ENCODE results near the gene ATRAID. TPM values are rescaled to one million over a fixed set of nuclear protein-coding genes. Genes with fewer than 3 reads are reported as not detected.

ATRAID gene
- total RNA-seq, 4 donors from 2014 or later, result 88.3 to 121 (median 101) TPM

DNA sequence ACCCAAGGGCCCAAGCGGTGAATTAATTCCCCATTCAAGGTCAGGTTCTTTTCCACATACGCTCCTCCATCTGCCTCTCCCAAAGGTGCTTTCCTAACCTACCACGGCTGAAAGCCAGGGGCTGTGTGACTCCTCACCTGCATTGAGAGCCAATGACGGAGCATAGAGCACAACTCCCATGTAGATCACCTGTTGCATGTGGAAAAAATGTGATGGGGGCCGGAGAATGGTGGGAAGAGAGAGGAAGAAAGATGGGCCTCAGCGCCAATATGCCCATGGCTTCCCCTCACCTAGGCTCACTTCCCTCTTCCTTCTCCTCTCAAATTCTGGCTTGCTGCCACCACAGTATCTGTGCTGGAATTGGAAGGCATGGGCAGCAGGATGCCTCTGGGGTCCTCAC lies 5.5 kb upstream of the ATRAID start:
- DNase-seq, result no peak
- Histone ChIP-seq H3K9me3 (no peaks in the 10 kb centered on the region), H3K4me3 (no peak overlapping the region), H3K27me3 (no peaks in the 10 kb centered on the region), H3K4me1 (peaks cover 0 to 8% (median 2%) of the 10 kb centered on the region in 4 donors), H3K27ac (no peak overlapping the region), H3K36me3 (peaks cover 0 to 62% (median 0%) of the 10 kb centered on the region in 3 donors)
- no peak for TF ChIP-seq POLR2A (IDR thresholded peaks at IDR 0.05)
- TF ChIP-seq, protein P1, sequence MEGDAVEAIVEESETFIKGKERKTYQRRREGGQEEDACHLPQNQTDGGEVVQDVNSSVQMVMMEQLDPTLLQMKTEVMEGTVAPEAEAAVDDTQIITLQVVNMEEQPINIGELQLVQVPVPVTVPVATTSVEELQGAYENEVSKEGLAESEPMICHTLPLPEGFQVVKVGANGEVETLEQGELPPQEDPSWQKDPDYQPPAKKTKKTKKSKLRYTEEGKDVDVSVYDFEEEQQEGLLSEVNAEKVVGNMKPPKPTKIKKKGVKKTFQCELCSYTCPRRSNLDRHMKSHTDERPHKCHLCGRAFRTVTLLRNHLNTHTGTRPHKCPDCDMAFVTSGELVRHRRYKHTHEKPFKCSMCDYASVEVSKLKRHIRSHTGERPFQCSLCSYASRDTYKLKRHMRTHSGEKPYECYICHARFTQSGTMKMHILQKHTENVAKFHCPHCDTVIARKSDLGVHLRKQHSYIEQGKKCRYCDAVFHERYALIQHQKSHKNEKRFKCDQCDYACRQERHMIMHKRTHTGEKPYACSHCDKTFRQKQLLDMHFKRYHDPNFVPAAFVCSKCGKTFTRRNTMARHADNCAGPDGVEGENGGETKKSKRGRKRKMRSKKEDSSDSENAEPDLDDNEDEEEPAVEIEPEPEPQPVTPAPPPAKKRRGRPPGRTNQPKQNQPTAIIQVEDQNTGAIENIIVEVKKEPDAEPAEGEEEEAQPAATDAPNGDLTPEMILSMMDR (IDR thresholded peaks at IDR 0.05), result no peak

DNA sequence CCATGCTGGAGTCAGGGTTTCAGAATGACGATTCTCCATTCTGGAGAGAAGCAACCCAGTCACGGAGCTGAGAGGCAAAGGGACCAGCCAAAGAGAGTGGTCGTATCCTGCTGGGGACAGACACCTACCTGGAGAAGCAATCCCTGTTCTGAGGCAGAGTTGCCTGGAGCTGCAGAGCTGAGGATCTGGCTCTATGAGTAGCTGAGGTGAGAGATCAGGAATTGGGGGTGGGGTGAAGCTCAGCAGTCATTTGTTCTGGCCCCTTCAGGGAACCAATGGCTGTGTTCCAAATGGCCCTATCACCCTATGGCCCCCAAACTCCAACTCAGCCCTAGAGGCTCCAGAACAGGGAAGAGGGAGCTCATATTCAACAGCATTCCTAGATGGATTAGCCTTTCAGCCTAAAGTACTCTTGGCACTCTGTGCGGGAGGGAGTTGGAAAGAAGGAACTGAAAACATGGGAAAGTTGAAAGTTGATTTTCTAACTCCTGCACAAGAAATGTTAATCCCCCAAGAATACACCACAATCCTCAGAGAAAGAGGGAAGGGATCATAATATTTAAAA lies 3.3 kb upstream of the ATRAID start:
- Histone ChIP-seq H3K4me3 (no peak overlapping the region), H3K4me1 (peaks cover 0 to 16% (median 6%) of the 10 kb centered on the region in 4 donors), H3K36me3 (peaks cover 0 to 47% (median 0%) of the 10 kb centered on the region in 3 donors), H3K27ac (no peak overlapping the region), H3K27me3 (no peaks in the 10 kb centered on the region), H3K9me3 (no peaks in the 10 kb centered on the region)
- TF ChIP-seq POLR2A (IDR thresholded peaks at IDR 0.05), result no peak
- TF ChIP-seq, protein P1 (IDR thresholded peaks at IDR 0.05), result no peak
- peak in 1 of 3 donors; percentile 8 for DNase-seq

GRCh38 chr2:27209621-27210401 lies 2.0 kb upstream of the ATRAID start:
- peaks cover 0 to 20% (median 6%) of the 10 kb centered on the region in 4 donors for H3K4me1 ChIP-seq
- TF ChIP-seq POLR2A (IDR thresholded peaks at IDR 0.05), result no peak
- TF ChIP-seq, protein P1 (IDR thresholded peaks at IDR 0.05), result peak in 2 of 6 experiments; percentile 36 to 40
- peak overlapping the region in 1 of 4 donors; percentile 10 for H3K4me3 ChIP-seq
- no peaks in the 10 kb centered on the region for H3K9me3 ChIP-seq
- peaks cover 0 to 34% (median 0%) of the 10 kb centered on the region in 3 donors for H3K36me3 ChIP-seq
- peak in 1 of 3 donors; percentile 55 for DNase-seq
- no peaks in the 10 kb centered on the region for H3K27me3 ChIP-seq
- peak overlapping the region in 2 of 4 donors; percentile 30 to 76 for H3K27ac ChIP-seq

- Histone ChIP-seq H3K27me3 (no peaks in the 10 kb centered on the region), H3K4me3 (peak overlapping the region; percentile 63 to 88 (median 82)), H3K27ac (peak overlapping the region; percentile 95 to 98 (median 96)), H3K9me3 (no peaks in the 10 kb centered on the region), H3K4me1 (peaks cover 0 to 20% (median 6%) of the 10 kb centered on the region in 4 donors), H3K36me3 (peaks cover 0 to 20% (median 0%) of the 10 kb centered on the region in 3 donors)
- DNase-seq, result peak in 2 of 3 donors; percentile 44 to 91
- TF ChIP-seq POLR2A (IDR thresholded peaks at IDR 0.05), result no peak
- TF ChIP-seq, protein P1 (IDR thresholded peaks at IDR 0.05), result no peak
Observed at GRCh38 chr2:27211241-27211942, 449 bp upstream of the ATRAID start.

DNA sequence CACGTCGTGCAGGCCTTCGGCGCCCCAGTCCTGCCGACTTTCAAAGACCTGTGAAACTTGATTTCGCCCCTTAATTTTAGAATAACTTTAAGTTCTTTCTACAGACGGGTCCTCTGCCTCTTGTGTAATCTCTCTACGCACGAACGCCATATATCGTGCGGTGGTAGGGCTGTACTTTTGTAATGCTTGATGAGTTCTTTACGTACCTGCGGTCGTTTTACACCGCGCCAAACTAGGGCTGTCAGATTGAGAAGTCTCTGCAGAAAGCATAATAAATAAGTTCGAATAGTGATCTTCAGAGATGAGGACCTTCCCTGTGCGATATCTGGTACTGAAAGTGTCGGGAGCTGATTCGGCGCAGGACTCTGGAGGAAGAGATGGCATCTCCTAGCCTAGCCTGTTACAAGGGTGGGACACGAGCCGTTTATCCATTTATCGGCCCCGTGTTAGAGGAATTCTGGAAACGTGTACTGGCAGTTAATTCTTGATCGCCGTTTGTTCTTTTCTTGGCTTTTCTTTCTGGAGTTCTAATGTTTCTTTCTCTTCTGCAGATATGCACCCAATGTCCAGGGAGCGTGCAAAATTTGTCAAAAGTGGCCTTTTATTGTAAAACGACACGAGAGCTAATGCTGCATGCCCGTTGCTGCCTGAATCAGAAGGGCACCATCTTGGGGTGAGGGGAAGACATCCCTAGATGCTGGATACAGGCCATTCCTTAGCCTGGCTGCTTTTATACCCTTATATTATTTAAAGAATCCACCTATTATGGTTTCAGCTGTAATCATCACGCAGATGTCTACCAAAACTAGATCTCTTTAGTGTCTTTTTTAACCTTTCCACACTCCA lies 1.0 kb downstream of the ATRAID start:
- TF ChIP-seq, protein P1 (IDR thresholded peaks at IDR 0.05), result no peak
- no peak for TF ChIP-seq POLR2A (IDR thresholded peaks at IDR 0.05)
- H3K36me3 ChIP-seq, result peaks cover 0 to 5% (median 0%) of the 10 kb centered on the region in 3 donors
- H3K4me1 ChIP-seq, result peaks cover 0 to 28% (median 7%) of the 10 kb centered on the region in 4 donors
- peak overlapping the region; percentile 63 to 88 (median 82) for H3K4me3 ChIP-seq
- DNase-seq, result peak in 1 of 3 donors; percentile 37
- H3K9me3 ChIP-seq, result no peaks in the 10 kb centered on the region
- no peaks in the 10 kb centered on the region for H3K27me3 ChIP-seq
- H3K27ac ChIP-seq, result peak overlapping the region; percentile 95 to 98 (median 96)
